Tibial nerve (tissue), 3 donors: Measurements from ENCODE around the gene LIPJ.

Source experiments
- CTCF ChIP-seq, 5 experiments: fragments of 200-600 bp in 3 of 5; fragments of 450-650 bp in 2 of 5; sonication (generic) in 3 of 5; IDR thresholded peaks; one replicate each; pipeline ENCODE4 v1.5.1; 2016 to 2019; ENCODE audit warnings: antibody characterized with exemption in 5 of 5, mild to moderate bottlenecking in 3 of 5, moderate library complexity in 2 of 5
- POLR2A ChIP-seq, 2 donors: fragments of 450-650 bp; IDR thresholded peaks; one replicate each; pipeline ENCODE4 v1.6.1; 2017; ENCODE audit warnings: antibody characterized with exemption in 2 of 2, mild to moderate bottlenecking in 2 of 2, moderate library complexity in 2 of 2

- TF ChIP-seq POLR2A (IDR thresholded peaks at IDR 0.05) (no peak), CTCF (IDR thresholded peaks at IDR 0.05) (no peak)
Measured at GRCh38 chr10:88545359-88545758, 41.2 kb upstream of the LIPJ start.
